ENCODE measurements around the gene FOXP2.

- TF ChIP-seq POLR2A (IDR thresholded peaks at IDR 0.05) (no peak), CTCF (IDR thresholded peaks at IDR 0.05) (no peak)
Observed at GRCh38 chr7:114415064-114415989, 712 bp downstream of the FOXP2 start.
